ENCODE measurements around the gene SP6. TPM values are rescaled to one million over a fixed set of nuclear protein-coding genes. Genes with fewer than 3 reads are reported as not detected.

Gene SP6
- total RNA-seq, 1 experiment from 2014 or later = 10.8 TPM

DNA sequence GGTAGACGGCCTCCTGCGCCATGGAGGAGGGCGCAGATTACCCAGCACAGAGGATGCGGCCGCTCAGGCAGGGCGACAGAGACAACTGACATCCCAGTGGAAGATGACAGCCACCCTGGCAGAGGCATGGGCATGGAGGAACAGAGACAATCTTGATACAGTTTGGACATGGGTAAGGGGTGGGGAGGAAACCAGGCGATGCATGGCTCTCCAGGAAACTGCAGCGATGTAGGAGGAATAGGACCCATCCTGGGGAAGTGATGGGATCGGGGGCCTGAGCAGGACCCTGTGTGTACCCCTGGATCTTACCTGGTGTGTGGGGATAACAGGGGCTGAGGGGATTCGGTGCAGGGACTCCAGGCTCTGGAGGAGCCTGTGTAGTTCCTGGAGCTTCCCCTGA, 34.0 kb downstream of the SP6 start:
- Histone ChIP-seq H3K9me3 (ENCODE audit: control insufficient read depth in 1 of 2, insufficient read depth in 1 of 2, low read depth in 1 of 2, low read length in 2 of 2) (no peaks in the 10 kb centered on the region), H3K9ac (ENCODE audit: low read length) (no peak overlapping the region), H3K27ac (ENCODE audit: low read depth, low read length) (no peak overlapping the region), H3K27me3 (ENCODE audit: insufficient read depth, low read length) (no peaks in the 10 kb centered on the region), H2AFZ (ENCODE audit: low read depth, low read length, poor library complexity, severe bottlenecking) (no peak overlapping the region), H3K4me3 (replicated peaks in 1 of 2; ENCODE audit: low read depth in 1 of 2, low read length in 2 of 2) (no peak overlapping the region), H3K9me2 (ENCODE audit: insufficient read depth) (no peaks in the 10 kb centered on the region), H3K79me2 (ENCODE audit: insufficient read depth, low read length) (no peaks in the 10 kb centered on the region), H3K36me3 (ENCODE audit: control insufficient read depth in 1 of 2, insufficient read depth in 2 of 2, low read length in 2 of 2) (peaks cover 0 to 2% of the 10 kb centered on the region in 2 experiments; a peak in 2 of 4 replicates), H3K4me1 (ENCODE audit: control insufficient read depth in 1 of 2, insufficient read depth in 2 of 2, low read length in 2 of 2) (peaks cover 12 to 23% of the 10 kb centered on the region in 2 experiments), H3K4me2 (ENCODE audit: low read length) (no peak overlapping the region), H4K20me1 (ENCODE audit: insufficient read depth) (no peaks in the 10 kb centered on the region)
- intact Hi-C loops (cut with micrococcal nuclease) = no loop called here
- POLR2A ChIA-PET = no interaction called here
- ATAC-seq = no peak
- no peak for TF ChIP-seq POLR2A (IDR thresholded peaks at IDR 0.05; ENCODE audit: borderline replicate concordance, extremely low read depth, insufficient read depth, insufficient read length)
- TF ChIP-seq, protein P1, sequence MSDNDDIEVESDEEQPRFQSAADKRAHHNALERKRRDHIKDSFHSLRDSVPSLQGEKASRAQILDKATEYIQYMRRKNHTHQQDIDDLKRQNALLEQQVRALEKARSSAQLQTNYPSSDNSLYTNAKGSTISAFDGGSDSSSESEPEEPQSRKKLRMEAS (IDR thresholded peaks at IDR 0.05) = no peak
- TF ChIP-seq, protein P2, sequence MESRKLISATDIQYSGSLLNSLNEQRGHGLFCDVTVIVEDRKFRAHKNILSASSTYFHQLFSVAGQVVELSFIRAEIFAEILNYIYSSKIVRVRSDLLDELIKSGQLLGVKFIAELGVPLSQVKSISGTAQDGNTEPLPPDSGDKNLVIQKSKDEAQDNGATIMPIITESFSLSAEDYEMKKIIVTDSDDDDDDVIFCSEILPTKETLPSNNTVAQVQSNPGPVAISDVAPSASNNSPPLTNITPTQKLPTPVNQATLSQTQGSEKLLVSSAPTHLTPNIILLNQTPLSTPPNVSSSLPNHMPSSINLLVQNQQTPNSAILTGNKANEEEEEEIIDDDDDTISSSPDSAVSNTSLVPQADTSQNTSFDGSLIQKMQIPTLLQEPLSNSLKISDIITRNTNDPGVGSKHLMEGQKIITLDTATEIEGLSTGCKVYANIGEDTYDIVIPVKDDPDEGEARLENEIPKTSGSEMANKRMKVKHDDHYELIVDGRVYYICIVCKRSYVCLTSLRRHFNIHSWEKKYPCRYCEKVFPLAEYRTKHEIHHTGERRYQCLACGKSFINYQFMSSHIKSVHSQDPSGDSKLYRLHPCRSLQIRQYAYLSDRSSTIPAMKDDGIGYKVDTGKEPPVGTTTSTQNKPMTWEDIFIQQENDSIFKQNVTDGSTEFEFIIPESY (IDR thresholded peaks at IDR 0.05; ENCODE audit: extremely low read depth, insufficient replicate concordance, low read length) = no peak
- TF ChIP-seq ZFX (IDR thresholded peaks at IDR 0.05) = no peak
- TF ChIP-seq, protein P3, sequence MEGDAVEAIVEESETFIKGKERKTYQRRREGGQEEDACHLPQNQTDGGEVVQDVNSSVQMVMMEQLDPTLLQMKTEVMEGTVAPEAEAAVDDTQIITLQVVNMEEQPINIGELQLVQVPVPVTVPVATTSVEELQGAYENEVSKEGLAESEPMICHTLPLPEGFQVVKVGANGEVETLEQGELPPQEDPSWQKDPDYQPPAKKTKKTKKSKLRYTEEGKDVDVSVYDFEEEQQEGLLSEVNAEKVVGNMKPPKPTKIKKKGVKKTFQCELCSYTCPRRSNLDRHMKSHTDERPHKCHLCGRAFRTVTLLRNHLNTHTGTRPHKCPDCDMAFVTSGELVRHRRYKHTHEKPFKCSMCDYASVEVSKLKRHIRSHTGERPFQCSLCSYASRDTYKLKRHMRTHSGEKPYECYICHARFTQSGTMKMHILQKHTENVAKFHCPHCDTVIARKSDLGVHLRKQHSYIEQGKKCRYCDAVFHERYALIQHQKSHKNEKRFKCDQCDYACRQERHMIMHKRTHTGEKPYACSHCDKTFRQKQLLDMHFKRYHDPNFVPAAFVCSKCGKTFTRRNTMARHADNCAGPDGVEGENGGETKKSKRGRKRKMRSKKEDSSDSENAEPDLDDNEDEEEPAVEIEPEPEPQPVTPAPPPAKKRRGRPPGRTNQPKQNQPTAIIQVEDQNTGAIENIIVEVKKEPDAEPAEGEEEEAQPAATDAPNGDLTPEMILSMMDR (IDR thresholded peaks at IDR 0.05 in 2 of 3, conservative IDR thresholded peaks at IDR 0.05 in 1 of 3; ENCODE audit: borderline replicate concordance in 1 of 3, insufficient read depth in 1 of 3, low read depth in 2 of 3, low read length in 2 of 3) = no peak
- no peak for TF ChIP-seq FOSL1 (IDR thresholded peaks at IDR 0.05; ENCODE audit: low read depth)
- TF ChIP-seq EZH2phosphoT487 (IDR thresholded peaks at IDR 0.05; ENCODE audit: borderline replicate concordance) = no peak
- no peak for TF ChIP-seq JUND (IDR thresholded peaks at IDR 0.05)
- TF ChIP-seq ATF3 (IDR thresholded peaks at IDR 0.05) = no peak
- no peak for TF ChIP-seq EGR1 (IDR thresholded peaks at IDR 0.05; ENCODE audit: low read depth)
- no peak for TF ChIP-seq ELF1 (IDR thresholded peaks at IDR 0.05; ENCODE audit: borderline replicate concordance, low read depth)
- CTCF ChIA-PET = no interaction called here
- RAD21 ChIA-PET (ENCODE audit: low non-redundant PET in 1 of 2, low total read pairs in 2 of 2, uncharacterized antibody in 2 of 2, unreplicated experiment in 2 of 2) = no interaction called here
- BruUV-seq (replicated peaks) = no TSS peak
- no peak for DNase-seq (ENCODE audit: low read depth, low spot score)

Measured in HCT116 (cell line).